Nephron (organoid): ENCODE measurements around the gene CCDC106.
A peak's percentile ranks its signal among the peaks of the same experiment; 100 is the strongest.

Experiments used
- H3K27ac Mint-ChIP-seq, 3 experiments: 2 replicates each; pipeline ENCODE4 v1.8.0; 2020; ENCODE audit warnings: mixed read lengths in 3 of 3, mild to moderate bottlenecking in 2 of 3, moderate library complexity in 1 of 3
- H3K27me3 Mint-ChIP-seq: 2 replicates; pipeline ENCODE4 v1.8.0; 2021; ENCODE audit warnings: low read depth, mild to moderate bottlenecking, moderate library complexity, mixed read lengths
- H3K36me3 Mint-ChIP-seq: 2 replicates; pipeline ENCODE4 v1.8.0; 2020; ENCODE audit warnings: low read depth, mixed read lengths
- H3K4me1 Mint-ChIP-seq: 2 replicates; pipeline ENCODE4 v1.8.0; 2020; ENCODE audit warnings: mixed read lengths
- H3K4me3 Mint-ChIP-seq, 3 experiments: 2 replicates each; pipeline ENCODE4 v1.8.0; 2020; ENCODE audit warnings: mild to moderate bottlenecking in 3 of 3, mixed read lengths in 3 of 3, moderate library complexity in 2 of 3
- H3K9me3 Mint-ChIP-seq: 2 replicates; pipeline ENCODE4 v1.8.0; 2020; ENCODE audit warnings: mixed read lengths
- CTCF ChIP-seq, 3 experiments: fragments of 200-600 bp; sonication (generic); IDR thresholded peaks; one replicate each; pipeline ENCODE4 v1.5.0; 2021; ENCODE audit warnings: antibody characterized with exemption in 3 of 3; ENCODE audit not compliant: unreplicated experiment in 3 of 3

The CCDC106 gene

GRCh38 chr19:55641426-55642152 lies 6.4 kb upstream of the CCDC106 start:
- Mint-ChIP-seq H3K4me1 (peaks cover 48% of the 10 kb centered on the region), H3K9me3 (no peaks in the 10 kb centered on the region), H3K27me3 (peaks cover 1% of the 10 kb centered on the region), H3K27ac (peak overlapping the region; percentile 89 to 97 (median 94)), H3K36me3 (peaks cover 15% of the 10 kb centered on the region), H3K4me3 (peak overlapping the region; percentile 93 to 95 (median 94))
- no peak for TF ChIP-seq CTCF (IDR thresholded peaks at IDR 0.05; ENCODE audit: unreplicated experiment in 3 of 3)

- H3K27me3 Mint-ChIP-seq = no peaks in the 10 kb centered on the region
- H3K36me3 Mint-ChIP-seq = peaks cover 21% of the 10 kb centered on the region
- no peak for TF ChIP-seq CTCF (IDR thresholded peaks at IDR 0.05; ENCODE audit: unreplicated experiment in 3 of 3)
- H3K4me3 Mint-ChIP-seq = peak overlapping the region; percentile 93 to 95 (median 94)
- H3K4me1 Mint-ChIP-seq = peaks cover 50% of the 10 kb centered on the region
- H3K27ac Mint-ChIP-seq = peak overlapping the region; percentile 89 to 97 (median 94)
- H3K9me3 Mint-ChIP-seq = no peaks in the 10 kb centered on the region
Measured at GRCh38 chr19:55642153-55643002, 5.6 kb upstream of the CCDC106 start.

- peaks cover 48% of the 10 kb centered on the region for H3K4me1 Mint-ChIP-seq
- TF ChIP-seq CTCF (IDR thresholded peaks at IDR 0.05; ENCODE audit: unreplicated experiment in 3 of 3) = no peak
- H3K27me3 Mint-ChIP-seq = no peaks in the 10 kb centered on the region
- H3K9me3 Mint-ChIP-seq = no peaks in the 10 kb centered on the region
- peaks cover 17% of the 10 kb centered on the region for H3K36me3 Mint-ChIP-seq
- H3K4me3 Mint-ChIP-seq = peak within 1 kb of the TSS; percentile 91 to 94 (median 92)
- H3K27ac Mint-ChIP-seq = peak within 1 kb of the TSS; percentile 84 to 93 (median 92)
Measured at GRCh38 chr19:55643003-55643886, 4.8 kb upstream of the CCDC106 start, which contains the start of gene ZNF581. Gene ZNF581, plus strand, starts transcription at chr19:55643649. Its CDS starts 923 bp downstream, at chr19:55644572.

GRCh38 chr19:55643887-55644176 lies 4.2 kb upstream of the CCDC106 start:
- Mint-ChIP-seq H3K27ac (peak overlapping the region; percentile 84 to 93 (median 92)), H3K27me3 (no peaks in the 10 kb centered on the region), H3K4me1 (peaks cover 47% of the 10 kb centered on the region), H3K9me3 (no peaks in the 10 kb centered on the region), H3K4me3 (peak overlapping the region; percentile 91 to 94 (median 92)), H3K36me3 (peaks cover 17% of the 10 kb centered on the region)
- TF ChIP-seq CTCF (IDR thresholded peaks at IDR 0.05; ENCODE audit: unreplicated experiment in 3 of 3) = no peak

GRCh38 chr19:55644191-55644833 lies 3.7 kb upstream of the CCDC106 start:
- TF ChIP-seq CTCF (IDR thresholded peaks at IDR 0.05; ENCODE audit: unreplicated experiment in 3 of 3) = no peak
- Mint-ChIP-seq H3K4me1 (peaks cover 43% of the 10 kb centered on the region), H3K36me3 (peaks cover 14% of the 10 kb centered on the region), H3K27ac (peak overlapping the region; percentile 84 to 93 (median 92)), H3K4me3 (peak overlapping the region; percentile 91 to 94 (median 92)), H3K27me3 (no peaks in the 10 kb centered on the region), H3K9me3 (no peaks in the 10 kb centered on the region)
